Thymus (tissue), 11 donors: Measurements from ENCODE around the gene GJC3. TPM values are rescaled to one million over a fixed set of nuclear protein-coding genes. Genes with fewer than 3 reads are reported as not detected.

Experiments used
- DNase-seq, 9 donors: peaks; one replicate each; pipeline ENCODE4 v3.0.0-alpha.2; 2013; ENCODE audit warnings: low spot score in 9 of 9, low read depth in 6 of 9, missing footprints in 1 of 9
- H3K27ac ChIP-seq, 2 donors: one replicate each; pipeline ENCODE4 v1.5.1; 2013; ENCODE audit warnings: control low read depth in 1 of 2, low read depth in 1 of 2, low read length in 1 of 2, mild to moderate bottlenecking in 1 of 2, moderate library complexity in 1 of 2
- H3K27me3 ChIP-seq, 2 donors: one replicate each; pipeline ENCODE4 v1.5.1; 2013; ENCODE audit warnings: low read length in 1 of 2; ENCODE audit not compliant: control insufficient read depth in 2 of 2, insufficient read depth in 1 of 2
- H3K36me3 ChIP-seq, 2 donors: one replicate each; pipeline ENCODE4 v1.5.1; 2013; ENCODE audit warnings: low read length in 1 of 2, mild to moderate bottlenecking in 1 of 2, moderate library complexity in 1 of 2; ENCODE audit not compliant: control insufficient read depth in 2 of 2, insufficient read depth in 2 of 2
- H3K4me1 ChIP-seq, 2 donors: one replicate each; pipeline ENCODE4 v1.5.1; 2013; ENCODE audit warnings: low read length in 2 of 2; ENCODE audit not compliant: control insufficient read depth in 2 of 2, insufficient read depth in 2 of 2
- H3K4me3 ChIP-seq, 2 donors: one replicate each; pipeline ENCODE4 v1.5.1; 2013; ENCODE audit warnings: low read length in 2 of 2, control low read depth in 1 of 2, mild to moderate bottlenecking in 1 of 2
- H3K9me3 ChIP-seq, 2 donors: one replicate each; pipeline ENCODE4 v1.5.1; 2013; ENCODE audit warnings: low read length in 1 of 2, mild to moderate bottlenecking in 1 of 2; ENCODE audit not compliant: control insufficient read depth in 2 of 2, insufficient read depth in 1 of 2
- WGBS: extraction: QIAGEN DNeasy Blood & Tissue Kit; methylation state at CpG from one replicate; pipeline ENCODE4 v1.1.7; 2013; 5-methylcytosine and 5-hydroxymethylcytosine counted together
- polyA plus RNA-seq: library from polyadenylated mRNA; stranded (reverse); fragments of 200-250 nt; gene quantifications from one replicate; pipeline ENCODE4 v1.2.3, GENCODE V29; 2013
- total RNA-seq: library from RNA; stranded (reverse); fragments of 120-200 nt; gene quantifications from one replicate; pipeline ENCODE4 v1.2.4, GENCODE V29; 2013
- donor health status: healthy.

Gene GJC3
- total and polyA plus RNA-seq, 2 donors = 0.11 to 0.14 TPM

DNA sequence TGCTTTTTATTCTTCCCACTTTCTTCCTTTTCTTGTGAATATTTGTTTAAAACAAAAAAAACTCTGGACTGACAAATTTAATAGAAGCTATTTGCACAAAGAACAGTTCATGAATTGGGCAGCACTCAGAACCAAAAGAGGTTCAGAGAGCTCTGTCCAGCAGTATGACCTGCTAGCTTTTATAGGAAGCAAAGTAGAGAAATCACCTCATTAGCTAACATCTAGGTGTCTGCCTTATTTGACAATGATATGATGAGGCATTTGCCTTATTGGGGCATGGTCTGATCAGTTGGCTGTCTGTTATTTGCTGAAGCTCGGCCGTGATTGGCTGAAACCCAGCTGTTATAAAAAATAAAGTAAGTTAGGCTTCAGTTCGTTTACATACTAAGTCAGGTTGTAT, 9.3 kb downstream of the GJC3 start:
- H3K4me3 ChIP-seq = peak overlapping the region; percentile 93
- H3K27ac ChIP-seq = no peak overlapping the region
- over 99% methylated on average over 3 of the region's 3 CpGs for WGBS
- peaks cover 0 to 8% of the 10 kb centered on the region in 2 donors for H3K9me3 ChIP-seq
- peak in 1 of 9 donors; percentile 16 for DNase-seq
- peaks cover 8 to 18% of the 10 kb centered on the region in 2 donors for H3K36me3 ChIP-seq
- peaks cover 8 to 16% of the 10 kb centered on the region in 2 donors for H3K4me1 ChIP-seq
- H3K27me3 ChIP-seq = no peaks in the 10 kb centered on the region

GRCh38 chr7:99919814-99920112, 9.7 kb downstream of the GJC3 start:
- peaks cover 0 to 8% of the 10 kb centered on the region in 2 donors for H3K9me3 ChIP-seq
- peak overlapping the region; percentile 93 for H3K4me3 ChIP-seq
- no peak for DNase-seq
- peaks cover 8 to 16% of the 10 kb centered on the region in 2 donors for H3K4me1 ChIP-seq
- H3K27ac ChIP-seq = peak overlapping the region; percentile 80 to 84
- peaks cover 8 to 20% of the 10 kb centered on the region in 2 donors for H3K36me3 ChIP-seq
- H3K27me3 ChIP-seq = no peaks in the 10 kb centered on the region
- 52% methylated on average over 4 of the region's 4 CpGs for WGBS

DNA sequence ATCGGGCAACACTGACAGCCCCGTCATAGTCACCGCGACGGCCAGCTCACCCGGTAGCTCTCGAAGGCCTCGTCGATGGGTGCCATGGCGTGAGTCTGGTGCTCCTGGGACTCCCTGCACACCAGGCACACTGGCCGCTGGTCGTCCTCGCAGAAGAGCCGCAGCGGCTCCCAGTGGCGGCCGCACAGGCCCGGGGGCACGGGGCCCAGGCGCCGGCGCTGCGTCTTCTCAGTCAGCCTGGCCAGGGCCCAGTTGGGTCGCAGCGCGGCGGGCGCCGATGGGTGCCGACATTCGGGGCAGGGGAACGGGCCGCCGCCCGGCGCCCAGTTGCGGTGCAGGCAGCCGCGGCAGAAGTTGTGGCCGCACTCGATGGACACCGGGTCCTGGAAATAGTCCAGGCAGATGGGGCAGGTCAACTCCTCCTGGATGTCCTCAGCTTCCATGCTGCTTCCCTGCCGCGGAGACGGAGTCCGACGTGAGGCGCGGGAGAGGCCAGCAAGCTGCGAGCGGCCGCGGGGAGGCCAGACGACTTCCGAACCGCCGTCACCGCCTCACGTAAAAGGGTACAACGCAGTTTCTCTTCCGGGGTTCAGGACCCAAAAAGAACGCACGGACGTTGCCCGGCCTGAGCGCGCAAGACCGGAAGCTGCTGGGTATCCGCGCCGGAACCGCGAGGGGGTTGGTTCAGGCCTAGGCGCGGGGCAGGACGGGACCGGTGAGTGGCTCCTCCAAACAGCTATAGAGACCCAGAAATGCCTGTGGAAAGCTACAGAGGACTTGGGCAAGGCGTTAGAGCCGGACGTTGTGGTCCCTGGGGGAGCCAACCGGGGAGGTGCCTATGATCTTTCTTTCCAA, 10.2 kb downstream of the GJC3 start, which contains the start of gene TRIM4:
TRIM4 (minus strand) TSS at position 572 of the 855 bp plus-strand sequence; CDS start at position 443, 129 bp downstream.
- H3K9me3 ChIP-seq = peaks cover 0 to 8% of the 10 kb centered on the region in 2 donors

DNA sequence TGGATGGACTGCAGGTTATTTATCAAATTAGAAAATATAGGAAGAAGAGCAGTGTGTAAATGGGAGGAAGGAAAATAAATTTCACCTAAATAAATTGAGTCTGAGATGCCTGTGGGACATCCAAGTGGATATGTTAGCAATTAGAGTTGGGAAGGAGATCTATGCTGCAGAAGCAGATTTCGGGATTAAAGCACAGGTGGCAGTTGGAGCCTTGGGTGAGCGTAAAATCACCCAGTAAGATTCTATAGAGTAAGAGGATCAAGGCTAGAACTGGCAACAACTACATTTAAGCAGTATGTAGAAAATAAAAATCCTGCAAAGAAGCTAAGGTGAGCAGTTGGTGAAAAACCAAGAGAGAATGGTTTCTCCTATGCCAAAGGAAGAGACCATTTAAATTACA, 18.4 kb downstream of the GJC3 start:
- Histone ChIP-seq H3K27me3 (no peaks in the 10 kb centered on the region), H3K36me3 (peaks cover 24 to 43% of the 10 kb centered on the region in 2 donors), H3K4me1 (no peaks in the 10 kb centered on the region), H3K27ac (no peak overlapping the region), H3K4me3 (no peak overlapping the region), H3K9me3 (no peaks in the 10 kb centered on the region)
- WGBS = 97% methylated on average over 2 of the region's 2 CpGs
- no peak for DNase-seq

More for the DNA sequence above, 10.2 kb downstream of the GJC3 start, which contains the start of gene TRIM4:
- H3K4me1 ChIP-seq = peaks cover 8 to 16% of the 10 kb centered on the region in 2 donors
- H3K27ac ChIP-seq = peak within 1 kb of the TSS; percentile 80 to 84
- DNase-seq = peak; percentile 65 to 91 (median 75)
- peak within 1 kb of the TSS; percentile 93 for H3K4me3 ChIP-seq
- 1% methylated on average over 81 of the region's 81 CpGs for WGBS
- no peaks in the 10 kb centered on the region for H3K27me3 ChIP-seq
- peaks cover 8 to 20% of the 10 kb centered on the region in 2 donors for H3K36me3 ChIP-seq

- Histone ChIP-seq H3K4me3 (no peak overlapping the region), H3K27ac (no peak overlapping the region), H3K9me3 (no peaks in the 10 kb centered on the region), H3K27me3 (no peaks in the 10 kb centered on the region), H3K4me1 (no peaks in the 10 kb centered on the region), H3K36me3 (peaks cover 44 to 54% of the 10 kb centered on the region in 2 donors)
- no peak for DNase-seq
- WGBS = 98% methylated on average over 10 of the region's 10 CpGs
Observed at GRCh38 chr7:99901581-99901980, 27.8 kb downstream of the GJC3 start.

- no peak for DNase-seq
- Histone ChIP-seq H3K27me3 (no peaks in the 10 kb centered on the region), H3K4me3 (no peak overlapping the region), H3K9me3 (no peaks in the 10 kb centered on the region), H3K36me3 (peaks cover 35 to 41% of the 10 kb centered on the region in 2 donors), H3K27ac (no peak overlapping the region), H3K4me1 (no peaks in the 10 kb centered on the region)
- 98% methylated on average over 6 of the region's 6 CpGs for WGBS
Observed at GRCh38 chr7:99899830-99900519, 29.4 kb downstream of the GJC3 start.

- no peak for DNase-seq
- H3K27me3 ChIP-seq = no peaks in the 10 kb centered on the region
- H3K27ac ChIP-seq = no peak overlapping the region
- no peak overlapping the region for H3K4me3 ChIP-seq
- H3K9me3 ChIP-seq = no peaks in the 10 kb centered on the region
- 95% methylated on average over 3 of the region's 3 CpGs for WGBS
- peaks cover 35 to 38% of the 10 kb centered on the region in 2 donors for H3K36me3 ChIP-seq
- no peaks in the 10 kb centered on the region for H3K4me1 ChIP-seq
Observed at GRCh38 chr7:99898836-99899235, 30.6 kb downstream of the GJC3 start.

DNA sequence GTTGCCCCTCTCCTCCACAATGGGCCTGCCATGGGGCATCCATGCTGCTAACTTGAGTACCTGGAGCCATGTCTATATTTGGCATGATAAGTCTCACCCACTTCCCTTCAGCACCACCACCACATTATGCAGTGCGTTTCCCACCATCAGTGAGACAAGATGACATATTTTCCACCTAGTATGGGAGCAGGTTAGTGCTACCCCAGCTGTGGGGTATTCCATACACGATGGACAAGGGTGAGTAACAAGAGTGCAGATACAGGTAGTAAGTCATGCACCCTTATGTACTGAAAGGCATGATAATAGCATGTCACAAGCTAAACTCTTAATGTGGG, 31.4 kb downstream of the GJC3 start:
- WGBS = 98% methylated on average over 2 of the region's 2 CpGs
- no peak for DNase-seq

More for the DNA sequence above, 31.4 kb downstream of the GJC3 start:
- Histone ChIP-seq H3K27me3 (no peaks in the 10 kb centered on the region), H3K4me3 (no peak overlapping the region), H3K27ac (no peak overlapping the region), H3K9me3 (no peaks in the 10 kb centered on the region), H3K4me1 (no peaks in the 10 kb centered on the region), H3K36me3 (peaks cover 27 to 29% of the 10 kb centered on the region in 2 donors)
